Measurements from ENCODE around the gene SEZ6L2.

- TF ChIP-seq CTCF (conservative IDR thresholded peaks at IDR 0.05) = no peak
- TF ChIP-seq EZH2 (IDR thresholded peaks at IDR 0.05; ENCODE audit: low read depth) = no peak
These were observed 2.5 kb downstream of the SEZ6L2 start for GRCh38 chr16:29896841-29897240.

Data from PC-9 (cell line).